ENCODE results near the gene CNN3.

Gene CNN3

GRCh38 chr1:94926915-94927404 lies at the start of gene CNN3:
Gene CNN3 (minus strand): TSS chr1:94927110. CDS start chr1:94926894, 216 bp downstream.
- peak; percentile 52 to 89 for DNase-seq

DNA sequence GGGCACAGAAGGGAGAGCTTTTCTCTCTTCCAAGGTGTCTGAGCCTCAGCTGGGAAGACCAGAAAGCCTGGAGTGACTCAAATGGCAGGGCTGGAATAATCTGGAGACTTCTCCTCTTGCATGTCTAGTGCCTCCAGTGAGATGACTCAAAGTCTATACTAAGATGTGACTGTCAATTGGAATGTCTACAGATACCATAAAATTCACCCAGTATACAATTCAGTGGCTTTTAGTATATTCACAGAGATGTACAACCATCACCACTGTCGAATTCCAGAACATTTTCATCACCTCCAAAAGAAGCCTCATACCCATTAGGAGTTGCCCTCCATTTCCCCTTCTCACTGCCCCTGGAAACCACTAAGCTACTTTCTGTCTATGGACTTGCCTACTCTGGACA lies 47.9 kb upstream of the CNN3 start:
- DNase-seq, result no peak

DNA sequence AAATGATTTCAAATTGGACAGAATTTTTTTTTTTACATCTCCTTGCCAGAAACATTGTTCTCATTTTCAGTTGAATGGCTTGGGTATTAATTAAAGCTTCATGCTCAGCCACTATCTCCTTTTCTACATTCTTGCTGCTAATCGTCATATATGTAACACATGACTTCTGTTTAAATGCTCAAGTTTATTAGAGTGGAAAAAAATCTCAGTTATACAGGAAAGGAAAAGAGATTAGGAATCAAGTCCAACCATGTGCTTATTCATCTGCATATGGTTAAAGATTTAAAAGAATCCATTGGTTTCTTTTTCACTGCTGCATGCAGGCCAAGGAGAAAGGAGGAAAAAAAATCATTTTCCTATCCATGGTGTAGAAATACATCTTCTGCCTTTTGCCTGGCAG lies 47.3 kb upstream of the CNN3 start:
- no peak for DNase-seq

GRCh38 chr1:94973309-94973922 lies 46.5 kb upstream of the CNN3 start:
- no peak for DNase-seq

DNA sequence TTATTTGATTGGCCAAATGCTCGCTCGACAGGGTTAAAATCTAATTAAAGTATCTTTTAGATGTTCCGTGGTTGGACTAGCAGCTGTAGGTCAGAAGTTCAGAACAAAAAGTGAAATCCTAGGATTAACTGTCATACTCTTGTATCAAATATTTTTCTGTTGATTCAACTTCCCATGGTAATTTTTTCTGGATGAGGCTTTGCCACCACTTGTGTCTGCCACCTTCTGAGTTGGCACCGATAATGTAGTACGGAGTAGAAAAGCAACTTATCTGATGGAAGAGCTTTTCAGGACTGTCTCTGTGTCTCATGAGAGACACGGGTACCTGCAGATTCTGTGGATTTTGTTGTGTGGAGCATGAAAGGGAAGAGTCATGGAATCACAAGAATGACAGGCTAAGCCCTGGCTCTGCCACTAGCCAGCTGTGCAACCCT lies 44.6 kb upstream of the CNN3 start:
- no peak for DNase-seq

- no peak for DNase-seq
Measured at GRCh38 chr1:94970783-94971182, 43.9 kb upstream of the CNN3 start.

- no peak for DNase-seq
Measured at GRCh38 chr1:94969137-94969536, 42.2 kb upstream of the CNN3 start.

DNA sequence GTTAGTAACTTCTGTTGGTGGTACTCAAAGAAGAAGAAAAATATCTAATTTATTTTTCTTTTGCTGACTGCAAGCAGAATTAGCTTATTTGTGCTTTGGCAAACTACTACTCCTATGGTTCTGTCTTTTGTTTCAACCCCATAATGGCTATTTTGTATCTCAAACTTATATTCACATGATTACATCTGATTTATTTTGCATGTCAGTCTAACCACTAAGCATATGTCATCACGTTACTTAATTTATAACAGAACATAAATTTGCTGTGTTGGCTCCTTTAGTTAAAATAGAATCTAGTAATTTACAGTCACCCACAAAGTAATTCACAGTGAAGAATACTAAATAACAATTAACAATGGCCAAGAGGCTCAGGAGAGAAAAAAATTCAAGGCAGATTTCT lies 39.1 kb upstream of the CNN3 start:
- no peak for DNase-seq

DNA sequence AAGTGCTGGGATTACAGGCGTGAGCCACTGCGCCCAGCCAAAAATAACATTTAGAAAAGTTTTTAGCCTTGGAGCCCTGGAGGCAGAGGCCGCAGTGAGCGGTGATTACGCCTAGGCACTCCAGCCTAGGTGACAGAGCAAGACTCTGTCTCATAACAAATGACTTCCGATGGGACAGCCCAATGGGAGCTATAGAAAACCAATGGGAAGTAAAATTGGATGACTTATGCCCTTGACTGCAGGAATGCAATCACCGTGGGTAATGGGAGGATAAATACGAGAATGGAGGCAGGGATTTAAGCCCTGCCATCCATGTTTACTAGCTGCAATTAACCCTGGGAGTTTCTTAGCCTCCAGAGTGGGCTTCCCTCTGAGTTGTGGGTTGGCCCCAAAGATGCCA lies 37.0 kb upstream of the CNN3 start:
- no peak for DNase-seq

DNA sequence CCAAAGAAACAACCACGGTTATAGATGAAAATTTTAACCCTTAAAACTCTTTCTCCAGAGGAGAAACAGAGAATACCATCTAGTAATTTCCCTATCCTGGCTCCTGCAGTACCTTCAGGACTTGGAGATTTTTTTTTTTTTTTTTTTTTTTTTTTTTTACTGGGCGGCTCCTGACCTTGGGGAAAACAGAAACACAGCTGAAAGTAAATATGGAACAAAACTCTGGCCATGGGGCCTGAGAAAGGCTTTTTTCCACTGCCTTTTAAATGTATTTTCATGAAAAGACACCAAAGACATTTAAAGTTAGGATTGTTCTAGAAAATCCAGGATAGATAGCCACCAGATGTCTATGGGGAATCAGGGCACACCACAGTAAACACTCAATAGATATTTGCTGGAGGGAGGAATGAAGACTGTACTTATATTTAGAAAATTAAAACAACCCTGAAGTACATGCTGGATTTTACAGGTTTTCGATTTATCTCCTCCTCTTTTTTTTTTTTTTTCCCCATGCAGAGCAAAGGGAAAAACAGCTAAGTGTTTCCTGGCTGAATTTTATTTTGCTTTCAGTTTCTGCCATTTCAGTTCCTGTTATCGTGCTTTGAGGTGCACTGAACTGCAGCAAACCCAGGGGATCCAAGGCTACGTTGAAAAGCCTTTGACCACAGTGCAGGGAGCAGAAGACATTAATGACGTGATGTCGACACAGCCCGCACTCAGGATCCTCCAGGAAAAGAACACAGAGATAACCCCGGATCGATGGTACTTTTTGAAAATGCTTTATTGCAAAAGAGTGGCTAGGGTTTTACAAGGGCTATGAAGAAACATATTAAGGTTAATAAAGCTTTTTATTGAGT lies 35.7 kb upstream of the CNN3 start:
- peak in 1 of 2 experiments; percentile 20 for DNase-seq

GRCh38 chr1:94961988-94962387 lies 35.1 kb upstream of the CNN3 start:
- DNase-seq, result no peak

DNA sequence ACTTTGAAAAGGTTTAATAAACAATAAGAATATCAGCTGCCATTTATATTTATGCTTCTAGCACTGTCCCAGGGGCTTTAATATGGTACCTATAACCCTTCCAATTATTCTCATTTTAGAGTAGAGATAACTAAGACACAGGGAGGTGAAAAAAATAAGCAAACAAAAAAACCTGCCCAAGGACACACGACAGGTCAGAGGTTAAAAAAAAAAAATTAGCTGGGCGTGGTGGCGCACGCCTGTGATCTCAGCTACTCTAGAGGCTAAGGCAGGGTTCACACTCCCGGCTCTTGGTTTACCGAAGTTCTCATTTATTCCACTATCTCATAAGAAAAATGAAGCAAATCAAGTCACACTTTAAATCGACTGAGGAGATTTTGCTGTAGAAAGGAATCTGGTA lies 34.7 kb upstream of the CNN3 start:
- no peak for DNase-seq

GRCh38 chr1:94958081-94958480 lies 31.2 kb upstream of the CNN3 start:
- no peak for DNase-seq

DNA sequence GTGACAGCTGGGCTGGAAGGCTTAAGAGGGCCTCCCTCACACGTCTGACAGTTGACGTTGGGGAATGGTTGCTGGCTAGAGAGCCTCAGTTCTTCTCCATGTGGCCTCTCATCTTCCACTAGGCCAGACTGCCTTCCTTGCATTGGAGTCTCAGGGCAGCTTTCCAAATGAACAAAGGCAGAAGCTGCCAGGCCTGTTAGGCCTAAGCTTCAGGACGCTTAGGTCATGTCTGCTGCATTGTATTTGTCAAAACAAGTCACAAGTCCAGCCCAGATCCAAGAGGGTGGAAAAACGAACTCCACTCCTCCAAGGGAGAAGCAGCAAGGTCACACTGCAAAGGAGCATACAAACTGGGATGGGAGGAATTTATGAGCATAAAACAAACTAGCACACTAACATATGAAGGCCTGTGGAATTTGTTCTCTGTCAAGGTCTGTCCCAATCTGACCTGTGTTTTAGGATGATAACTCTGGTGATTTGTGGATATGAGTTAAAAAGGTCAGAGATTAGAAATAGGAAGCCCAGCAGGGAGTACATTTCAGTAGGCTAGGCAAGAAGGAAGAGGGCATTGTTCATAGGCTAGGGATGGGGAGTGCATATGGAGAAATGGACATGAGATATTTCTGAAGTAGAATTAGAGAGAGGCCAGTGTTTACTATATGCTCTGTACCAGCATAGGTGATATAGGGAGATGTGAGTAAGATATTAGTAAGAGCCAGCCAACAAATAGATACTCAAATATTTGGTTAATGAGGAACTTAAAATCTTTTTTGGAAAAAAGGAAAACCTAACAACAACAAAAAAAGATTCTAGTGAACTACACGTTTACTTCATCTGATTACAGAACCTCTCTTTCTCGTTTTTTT lies 29.1 kb upstream of the CNN3 start:
- DNase-seq, result no peak

GRCh38 chr1:94954263-94955220 lies 27.6 kb upstream of the CNN3 start:
- DNase-seq, result no peak

GRCh38 chr1:94953746-94954145 lies 26.8 kb upstream of the CNN3 start:
- no peak for DNase-seq

DNA sequence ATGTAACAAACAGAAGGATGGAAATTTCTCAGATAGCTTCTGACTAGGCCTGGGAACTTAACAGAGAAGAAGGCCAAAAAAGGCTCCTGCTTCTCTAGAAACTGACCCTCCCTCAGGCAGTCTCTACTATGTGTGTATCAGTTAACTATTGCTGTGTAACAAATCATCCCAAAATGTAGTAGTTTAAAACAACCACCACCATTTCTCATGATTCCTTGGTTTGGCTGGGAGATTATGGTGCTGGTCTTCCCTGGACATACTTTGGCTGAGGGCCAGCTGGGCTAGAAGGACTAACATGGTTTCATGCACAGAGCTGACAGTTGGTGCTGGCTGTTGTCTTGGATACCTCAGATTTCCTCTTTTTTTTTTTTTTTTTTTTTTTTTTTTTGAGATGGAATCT lies 26.2 kb upstream of the CNN3 start:
- no peak for DNase-seq

GRCh38 chr1:94952539-94952938 lies 25.6 kb upstream of the CNN3 start:
- no peak for DNase-seq

- no peak for DNase-seq
Measured at GRCh38 chr1:94951509-94952208, 24.7 kb upstream of the CNN3 start.

GRCh38 chr1:94951046-94951445 lies 24.1 kb upstream of the CNN3 start:
- DNase-seq, result no peak

Data from NCI-H187 (cell line).